Posterior vena cava (tissue), 2 donors: Measurements from ENCODE around the gene FMN1. TPM values are rescaled to one million over a fixed set of nuclear protein-coding genes. Genes with fewer than 3 reads are reported as not detected.

ENCODE experiments used
- DNase-seq: peaks from one replicate; pipeline ENCODE4 v3.0.0-alpha.2; 2020; ENCODE audit warnings: low spot score
- intact Hi-C, 2 donors: fragments of 100-400 bp; cut with DNase I; formaldehyde crosslinking; loops; one replicate each; pipeline versions ENCODE4 v1.14.1 to v1.14.2; 2022 to 2023
- total RNA-seq, 2 donors: library from RNA; stranded (reverse); fragmentation: NEBNext Ultra II Directional; extraction: Animal tissue kit (Norgen Biotek cat#: 25700); gene quantifications; one replicate each; pipeline ENCODE4 v1.2.1, GENCODE V29; 2021
- donor health status: DM: yes; HTN: yes; CAD: no.
- donor health status: DM: yes; HTN: yes; CAD: no.

FMN1 gene
- total RNA-seq, 2 donors from 2014 or later = 20.2 to 26.6 TPM

GRCh38 chr15:32887090-32887489 is 307.4 kb downstream of the FMN1 start:
- intact Hi-C loops = loop anchor here in 1 of 2 donors (5.0 kb wide), 1 partner anchor 35 kb away; no protein-coding TSS in a partner anchor
- no peak for DNase-seq

GRCh38 chr15:32886459-32886858 is 308.1 kb downstream of the FMN1 start:
- DNase-seq = no peak
- intact Hi-C loops = loop anchor here in 1 of 2 donors (5.0 kb wide), 1 partner anchor 34 kb away; no protein-coding TSS in a partner anchor

GRCh38 chr15:32885713-32886112 is 308.8 kb downstream of the FMN1 start:
- intact Hi-C loops = loop anchor here in 1 of 2 donors (5.0 kb wide), 1 partner anchor 33 kb away; no protein-coding TSS in a partner anchor

GRCh38 chr15:32884146-32884545 is 310.4 kb downstream of the FMN1 start:
- intact Hi-C loops = no loop called here
- DNase-seq = no peak

More at GRCh38 chr15:32885713-32886112, 308.8 kb downstream of the FMN1 start:
- no peak for DNase-seq

- intact Hi-C loops = no loop called here
Measured at GRCh38 chr15:32882955-32883354, 311.6 kb downstream of the FMN1 start.

GRCh38 chr15:32881528-32881927 is 313.0 kb downstream of the FMN1 start:
- no peak for DNase-seq
- intact Hi-C loops = no loop called here

More at GRCh38 chr15:32882955-32883354, 311.6 kb downstream of the FMN1 start:
- DNase-seq = no peak

- DNase-seq = no peak
- intact Hi-C loops = no loop called here
Measured at GRCh38 chr15:32880642-32881041, 313.9 kb downstream of the FMN1 start.

GRCh38 chr15:32879980-32880379 is 314.5 kb downstream of the FMN1 start:
- DNase-seq = no peak
- intact Hi-C loops = no loop called here

- no peak for DNase-seq
- intact Hi-C loops = no loop called here
Measured at GRCh38 chr15:32878869-32879805, 315.4 kb downstream of the FMN1 start.

- intact Hi-C loops = no loop called here
- no peak for DNase-seq
Measured at GRCh38 chr15:32878342-32878741, 316.2 kb downstream of the FMN1 start.

- no peak for DNase-seq
- intact Hi-C loops = no loop called here
Measured at GRCh38 chr15:32877252-32878019, 317.1 kb downstream of the FMN1 start.

- intact Hi-C loops = no loop called here
- DNase-seq = no peak
Measured at GRCh38 chr15:32873284-32874114, 321.0 kb downstream of the FMN1 start.

GRCh38 chr15:32872621-32873283 is 321.8 kb downstream of the FMN1 start:
- intact Hi-C loops = no loop called here
- DNase-seq = no peak

- intact Hi-C loops = no loop called here
- no peak for DNase-seq
Measured at GRCh38 chr15:32871883-32872282, 322.6 kb downstream of the FMN1 start.

- DNase-seq = no peak
- intact Hi-C loops = no loop called here
Measured at GRCh38 chr15:32870240-32871033, 324.1 kb downstream of the FMN1 start.

- no peak for DNase-seq
- intact Hi-C loops = no loop called here
Measured at GRCh38 chr15:32869776-32870175, 324.7 kb downstream of the FMN1 start.

- intact Hi-C loops = no loop called here
Measured at GRCh38 chr15:32867313-32867626, 327.2 kb downstream of the FMN1 start.

More at GRCh38 chr15:32867313-32867626, 327.2 kb downstream of the FMN1 start:
- DNase-seq = no peak
